HepG2 (cell line): Measurements from ENCODE around the gene CAPN9. TPM values are rescaled to one million over a fixed set of nuclear protein-coding genes. Genes with fewer than 3 reads are reported as not detected.

Experiments used
- ATAC-seq: fragments of 200-7000 bp; cut with Tn5 transposase; 3 replicates; pipeline ENCODE4 v1.9.1; 2020; ENCODE audit warnings: mild to moderate bottlenecking, moderate library complexity
- BruUV-seq: library from RNA; stranded (reverse); fragments of 400-500 nt; replicated peaks from 2 replicates; lab custom pipeline; 2021; lab: Mats Ljungman, UMichigan
- CTCF ChIA-PET: fragments of 300-600 bp; formaldehyde crosslinking; extraction: SDS; loops from one replicate; lab custom pipeline; 2021; ENCODE audit warnings: low total read pairs, inconsistent platforms, low intra/inter-chr PET ratio; lab: Yijun Ruan, JAX
- POLR2A ChIA-PET: fragments of 350-600 bp; sonication (Branson Sonifier 250); formaldehyde crosslinking; loops from one replicate; lab custom pipeline; 2020; ENCODE audit warnings: antibody characterized with exemption, inconsistent platforms; lab: Yijun Ruan, JAX
- DNase-seq: peaks from one replicate; pipeline ENCODE4 v3.0.0-alpha.2; 2015; ENCODE audit warnings: low spot score
- FAIRE-seq: peaks from 3 replicates; lab custom pipeline; 2011; peaks lifted over from hg19 to GRCh38; lab: Jason Lieb, UNC
- H2AFZ ChIP-seq: one replicate; pipeline ENCODE4 v1.6.1; 2011; ENCODE audit warnings: low read length, inconsistent platforms
- H3K27ac ChIP-seq: fragments of 300-600 bp; 3 replicates; pipeline ENCODE4 v1.8.0; 2011; ENCODE audit warnings: mixed run types, mild to moderate bottlenecking, mixed read lengths, low read length, inconsistent platforms; ENCODE audit not compliant: insufficient read depth; ENCODE audit errors: extremely low read length
- H3K27me3 ChIP-seq, 2 experiments: fragments of 200-600 bp in 1 of 2; 2 replicates in 1 of 2; 3 replicates in 1 of 2; pipeline versions ENCODE4 v1.6.0 to v1.8.0; 2011; ENCODE audit warnings: low read length in 2 of 2, mild to moderate bottlenecking in 2 of 2, moderate library complexity in 2 of 2, inconsistent platforms in 1 of 2; ENCODE audit not compliant: insufficient read depth in 2 of 2, control insufficient read depth in 1 of 2
- H3K36me3 ChIP-seq, 2 experiments: fragments of 200-600 bp in 1 of 2; replicated peaks in 1 of 2; 2 replicates in 1 of 2; 3 replicates in 1 of 2; pipeline versions ENCODE4 v1.5.1 to v1.8.0; 2011; ENCODE audit warnings: low read length in 2 of 2, inconsistent platforms in 1 of 2; ENCODE audit not compliant: insufficient read depth in 2 of 2, control insufficient read depth in 1 of 2
- H3K4me1 ChIP-seq: 2 replicates; pipeline ENCODE4 v1.5.1; 2012; ENCODE audit warnings: low read length, inconsistent platforms; ENCODE audit not compliant: insufficient read depth
- H3K4me2 ChIP-seq: 2 replicates; pipeline ENCODE4 v1.6.0; 2011; ENCODE audit warnings: low read depth, low read length, inconsistent platforms
- H3K4me3 ChIP-seq, 3 experiments: fragments of 200-600 bp in 1 of 3; sonication (generic), shearing (Covaris generic) in 1 of 3; replicated peaks in 1 of 3; 2 replicates each; pipeline ENCODE4 v1.5.1; 2011 to 2016; ENCODE audit warnings: low read length in 3 of 3, inconsistent platforms in 2 of 3, low read depth in 2 of 3, mild to moderate bottlenecking in 2 of 3, control low read depth in 1 of 3, mixed read lengths in 1 of 3; ENCODE audit not compliant: insufficient read depth in 1 of 3
- H3K79me2 ChIP-seq: one replicate; pipeline ENCODE4 v1.6.1; 2011; ENCODE audit warnings: low read length, inconsistent platforms; ENCODE audit not compliant: insufficient read depth
- H3K9ac ChIP-seq: 2 replicates; pipeline ENCODE4 v1.6.0; 2011; ENCODE audit warnings: mild to moderate bottlenecking, low read depth, low read length, inconsistent platforms; ENCODE audit not compliant: insufficient read depth
- H3K9me3 ChIP-seq: 2 replicates; pipeline ENCODE4 v1.5.1; 2012; ENCODE audit warnings: mild to moderate bottlenecking, low read length
- H4K20me1 ChIP-seq: 2 replicates; pipeline ENCODE4 v1.6.0; 2011; ENCODE audit warnings: inconsistent platforms, mild to moderate bottlenecking, low read length, moderate library complexity; ENCODE audit not compliant: insufficient read depth
- AGO2 ChIP-seq: fragments of 200-400 bp; formaldehyde crosslinking; optimal IDR thresholded peaks from 2 replicates; pipeline ENCODE3; 2017; ENCODE audit warnings: mild to moderate bottlenecking, low read depth, low read length, moderate library complexity
- HMG20A ChIP-seq: IDR thresholded peaks from 2 replicates; pipeline ENCODE4 v1.6.1; 2016; ENCODE audit warnings: borderline replicate concordance
- HNRNPL ChIP-seq: fragments of 200-400 bp; formaldehyde crosslinking; IDR thresholded peaks from 2 replicates; pipeline ENCODE4 v1.6.1; 2017; ENCODE audit warnings: mild to moderate bottlenecking, low read depth, low read length
- NFAT5 ChIP-seq: sonication (generic); formaldehyde crosslinking; IDR thresholded peaks from 2 replicates; pipeline ENCODE4 v1.4.0; 2020; ENCODE audit warnings: missing genetic modification reagents
- NFKB2 ChIP-seq: sonication (generic); formaldehyde crosslinking; IDR thresholded peaks from 2 replicates; pipeline ENCODE4 v1.4.0; 2020; ENCODE audit warnings: missing genetic modification reagents, borderline replicate concordance
- NONO ChIP-seq, 2 experiments: fragments of 450-650 bp in 1 of 2; sonication (generic) in 1 of 2; formaldehyde crosslinking in 1 of 2; IDR thresholded peaks in 1 of 2; conservative IDR thresholded peaks in 1 of 2; 2 replicates each; pipeline versions ENCODE4 v1.6.1 to v1.8.0; 2017 to 2022; ENCODE audit warnings: mild to moderate bottlenecking in 1 of 2, missing genetic modification reagents in 1 of 2, moderate library complexity in 1 of 2
- TBL1XR1 ChIP-seq: fragments of 150-350 bp; IDR thresholded peaks from 2 replicates; pipeline ENCODE4 v1.6.1; 2014; ENCODE audit warnings: borderline replicate concordance, low read length; ENCODE audit not compliant: partially characterized antibody
- ZNF296 ChIP-seq: sonication (generic); formaldehyde crosslinking; conservative IDR thresholded peaks from 2 replicates; pipeline ENCODE4 v1.5.0; 2020; ENCODE audit warnings: mild to moderate bottlenecking, missing genetic modification reagents
- ZNF614 ChIP-seq: IDR thresholded peaks from 2 replicates; pipeline ENCODE4 v1.6.1; 2018; ENCODE audit warnings: missing biosample characterization, missing genetic modification reagents, inconsistent platforms, borderline replicate concordance
- ZNF891 ChIP-seq: sonication (generic); formaldehyde crosslinking; IDR thresholded peaks from 2 replicates; pipeline ENCODE4 v1.5.0; 2020; ENCODE audit warnings: mild to moderate bottlenecking, missing genetic modification reagents
- WGBS: methylation state at CpG from one replicate; pipeline ENCODE4 v1.1.6; 2017; ENCODE audit warnings: low lambda C conversion rate; 5-methylcytosine and 5-hydroxymethylcytosine counted together
- in situ Hi-C: cut with HindIII; loops from 2 replicates; pipeline ENCODE4 v1.10.0; 2017; ENCODE audit warnings: low pct_unique_long_range_greater_than_20kb; ENCODE audit not compliant: extremely low pct_ligation_motif_present
- intact Hi-C: fragments of 100-400 bp; cut with micrococcal nuclease; formaldehyde crosslinking; loops from one replicate; pipeline ENCODE4 v1.10.0; 2022; ENCODE audit not compliant: unreplicated experiment
- polyA plus RNA-seq, 8 experiments: library from polyadenylated mRNA; depleted of rRNA in 3 of 8; stranded (reverse) in 7 of 8; unstranded in 1 of 8; fragments of >200 nt; fragmentation: Illumina TruSeq in 4 of 8; extraction: Trizol in 4 of 8; gene quantifications; 2 replicates each; pipeline versions ENCODE4 v1.2.1 to v1.2.3, GENCODE V29; 2011 to 2016; ENCODE audit warnings: low read depth in 4 of 8, missing spikeins in 1 of 8, mixed read lengths in 1 of 8; ENCODE audit not compliant: insufficient read depth in 1 of 8
- total RNA-seq, 5 experiments: library from RNA; depleted of rRNA; stranded (reverse); fragments of >200 nt; fragmentation: Illumina TruSeq; extraction: Trizol; gene quantifications; 2 replicates each; pipeline ENCODE4 v1.2.3, GENCODE V29; 2016; ENCODE audit warnings: low read depth in 1 of 5

CAPN9 gene
- total and polyA plus RNA-seq, 2 of the 13 experiments (the other 11 are each of a cell fraction or from before 2014, with no cell fraction given), result 0.04 to 0.31 TPM

GRCh38 chr1:230750986-230751625 lies 3.9 kb downstream of the CAPN9 start (continued):
- no peak for TF ChIP-seq ZNF614 (CRISPR knock-in tag)
- no peak for TF ChIP-seq HMG20A (CRISPR knock-in tag)
- no peak for TF ChIP-seq ZNF891
- TF ChIP-seq NONO (IDR thresholded peaks at IDR 0.05), result no peak
- TF ChIP-seq NONO (CRISPR knock-in tag; conservative IDR thresholded peaks at IDR 0.05), result 0 out of 2 replicates have a peak, but pooled peaks have one; percentile 31
- no peak for TF ChIP-seq TBL1XR1
- 0 out of 2 replicates have a peak, but pooled peaks have one; percentile 3 for TF ChIP-seq HNRNPL
- TF ChIP-seq NFKB2 (CRISPR knock-in tag), result no peak
- 0 out of 2 replicates have a peak, but pooled peaks have one; percentile 24 for TF ChIP-seq ZNF296 (CRISPR knock-in tag)

GRCh38 chr1:230752407-230752806 lies 5.2 kb downstream of the CAPN9 start:
- H3K9ac ChIP-seq, result no peak overlapping the region; the same call in 1 of the 2 replicates
- peak; percentile 11 for ATAC-seq
- H3K27me3 ChIP-seq, result no peaks in the 10 kb centered on the region
- no peak overlapping the region for H2AFZ ChIP-seq
- no peaks in the 10 kb centered on the region for H4K20me1 ChIP-seq
- H3K4me3 ChIP-seq, result peak overlapping the region in 2 of 3 experiments; percentile 31 to 68; a peak in 3 of 6 replicates
- H3K4me2 ChIP-seq, result peak overlapping the region; percentile 87
- no peaks in the 10 kb centered on the region for H3K9me3 ChIP-seq
- in situ Hi-C loops (no loop called here), intact Hi-C loops (loop anchor here (5.0 kb wide), 1 partner anchor 40 kb away; the partner anchor contains the start of gene AGT)
- WGBS, result 31% methylated on average over 6 of the region's 6 CpGs
- H3K4me1 ChIP-seq, result peaks cover 88% of the 10 kb centered on the region
- ChIA-PET CTCF (no interaction called here), POLR2A (interaction anchor here (1.0 to 3.9 kb wide), 7 partner anchors 16 to 51 kb away, joined by 3 to 46 read pairs (median 9); partner anchors contain the start of gene AGT)
- BruUV-seq, result no TSS peak
- H3K36me3 ChIP-seq, result no peaks in the 10 kb centered on the region
- no peak for FAIRE-seq
- no peak overlapping the region for H3K27ac ChIP-seq
- DNase-seq, result no peak
- no peaks in the 10 kb centered on the region for H3K79me2 ChIP-seq
- TF ChIP-seq AGO2, result no peak
- TF ChIP-seq NFAT5 (CRISPR knock-in tag), result no peak
